GM21390 (cell line): ENCODE data around the gene COA7.
A peak's percentile ranks its signal among the peaks of the same experiment; 100 is the strongest.
"Not testable (repeated sequence)": the region's sequence is repeated elsewhere in the genome, so short reads cannot be mapped to it uniquely, and the experiment has no call there.

Source experiments
- ATAC-seq: cut with Tn5 transposase; IDR thresholded peaks from one replicate; pipeline ENCODE4 v1.9.1; 2021; ENCODE audit not compliant: unreplicated experiment

The COA7 gene

GRCh38 chr1:52706136-52706670 lies 8.1 kb upstream of the COA7 start:
- ATAC-seq = no peak

DNA sequence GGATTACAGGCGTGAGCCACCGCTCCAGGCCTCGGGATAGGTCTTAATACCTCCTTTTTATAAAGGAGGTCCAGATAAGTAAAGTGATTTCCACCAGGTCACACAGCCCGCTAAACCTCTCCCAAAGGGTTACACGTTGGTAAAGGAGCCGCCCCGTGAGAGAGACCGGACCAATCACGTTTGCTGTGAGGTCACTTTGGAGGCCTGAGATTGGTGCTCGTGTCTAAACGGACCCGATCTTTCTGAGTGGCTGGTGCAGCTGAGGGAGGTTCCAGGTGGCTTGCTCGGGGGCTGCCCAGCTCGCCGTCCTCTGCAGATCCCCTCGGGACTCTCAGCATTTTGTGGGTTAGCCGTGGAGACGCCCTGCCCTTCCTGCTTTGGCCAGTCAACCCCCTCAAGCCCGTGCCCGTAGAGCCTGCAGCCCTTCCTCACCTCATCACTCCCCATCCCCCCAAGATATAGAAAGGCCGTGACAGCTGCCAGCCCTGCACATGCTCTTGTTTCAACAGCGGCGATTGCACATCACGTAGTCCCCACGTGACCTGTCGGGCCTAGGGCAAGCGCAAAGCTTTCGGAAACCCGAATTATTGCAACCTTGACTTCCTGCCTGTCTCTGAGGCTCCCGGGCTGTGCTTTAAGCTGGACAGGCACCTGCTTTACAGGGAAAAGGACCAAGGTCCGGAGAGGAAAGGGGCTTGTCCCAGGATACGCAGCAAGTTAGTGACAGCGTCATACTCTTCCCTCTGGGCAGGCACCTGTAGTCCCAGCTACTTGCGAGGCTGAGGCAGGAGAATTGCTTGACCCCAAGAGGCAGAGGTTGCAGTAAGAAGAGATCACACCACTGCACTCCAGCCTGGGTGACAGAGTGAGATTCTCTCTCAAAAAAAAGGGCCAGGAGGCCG lies 5.0 kb upstream of the COA7 start:
- peak; percentile 84 for ATAC-seq

DNA sequence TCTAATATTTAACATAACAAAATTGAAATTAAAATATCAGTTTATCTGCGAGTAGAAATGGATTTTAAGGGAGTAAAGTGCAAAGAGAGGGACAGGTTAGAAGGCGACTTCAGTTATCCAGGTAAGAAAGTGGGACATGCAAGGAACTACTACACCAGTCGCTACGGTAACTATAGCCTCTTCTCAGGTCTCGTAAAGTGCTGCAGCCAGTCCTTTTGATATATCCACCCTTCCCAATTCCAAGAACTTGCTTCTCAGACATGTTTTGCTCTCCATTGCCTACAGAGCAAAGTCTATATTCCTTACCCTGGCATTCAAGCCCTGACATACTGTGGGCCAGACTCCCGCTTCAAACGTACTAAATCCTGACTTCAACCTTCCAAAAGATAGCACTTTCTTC lies 2.5 kb downstream of the COA7 start:
- ATAC-seq = no peak

GRCh38 chr1:52693843-52694242 lies 4.3 kb downstream of the COA7 start:
- ATAC-seq = no peak

DNA sequence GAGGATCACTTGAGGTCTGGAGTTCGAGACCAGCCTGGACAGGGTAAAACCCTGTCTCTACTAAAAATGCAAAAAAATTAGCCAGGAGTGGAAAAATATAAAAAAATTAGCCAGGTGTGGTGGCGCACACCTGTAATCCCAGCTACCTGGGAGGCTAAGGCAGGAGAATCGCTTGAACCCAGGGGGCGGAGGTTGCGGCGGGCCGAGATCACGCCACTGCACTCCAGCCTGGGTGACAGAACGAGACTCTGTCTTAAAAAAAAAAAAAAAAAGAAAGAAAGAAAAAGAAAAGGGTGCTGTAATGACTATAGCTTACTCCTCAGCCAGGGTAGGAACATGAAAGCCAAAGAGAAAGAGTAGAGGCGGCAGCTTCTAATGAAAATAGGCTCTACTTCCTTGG lies 4.8 kb downstream of the COA7 start:
- ATAC-seq = not testable (repeated sequence)

- ATAC-seq = no peak
Observed at GRCh38 chr1:52692697-52693096, 5.5 kb downstream of the COA7 start.

- no peak for ATAC-seq
Observed at GRCh38 chr1:52691821-52692220, 6.3 kb downstream of the COA7 start.

- no peak for ATAC-seq
Observed at GRCh38 chr1:52686830-52687229, 11.3 kb downstream of the COA7 start.

- not testable (repeated sequence) for ATAC-seq
Observed at GRCh38 chr1:52686261-52686751, 11.8 kb downstream of the COA7 start.

- ATAC-seq = no peak
Observed at GRCh38 chr1:52684545-52684944, 13.6 kb downstream of the COA7 start.

- ATAC-seq = no peak
Observed at GRCh38 chr1:52683367-52683940, 14.7 kb downstream of the COA7 start.

- ATAC-seq = no peak
Observed at GRCh38 chr1:52681136-52681535, 17.0 kb downstream of the COA7 start.

GRCh38 chr1:52680353-52680752 lies 17.8 kb downstream of the COA7 start:
- no peak for ATAC-seq

- no peak for ATAC-seq
Observed at GRCh38 chr1:52679498-52679897, 18.6 kb downstream of the COA7 start.

DNA sequence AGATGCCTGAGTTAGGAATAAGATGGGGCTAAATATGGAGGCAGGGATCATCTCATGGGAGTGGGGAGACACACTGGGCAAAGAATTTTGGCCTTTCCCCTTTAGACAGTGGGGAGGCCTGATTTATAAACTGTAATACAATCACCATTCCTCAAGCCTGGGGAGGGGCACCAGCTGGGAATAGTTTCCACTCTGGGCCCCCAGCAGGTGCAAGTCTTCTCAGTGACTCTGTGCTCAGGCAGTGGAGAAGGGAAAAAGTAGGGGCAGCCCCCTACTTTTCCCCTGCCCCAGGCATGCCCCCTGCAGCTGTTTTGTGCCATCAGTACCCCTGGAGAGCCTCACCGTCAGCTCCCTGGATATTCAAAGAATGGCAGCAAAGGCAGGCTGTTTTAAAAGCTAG lies 19.1 kb downstream of the COA7 start:
- ATAC-seq = no peak

GRCh38 chr1:52677076-52677806 lies 20.9 kb downstream of the COA7 start:
- no peak for ATAC-seq

GRCh38 chr1:52676249-52676903 lies 21.8 kb downstream of the COA7 start:
- ATAC-seq = no peak

DNA sequence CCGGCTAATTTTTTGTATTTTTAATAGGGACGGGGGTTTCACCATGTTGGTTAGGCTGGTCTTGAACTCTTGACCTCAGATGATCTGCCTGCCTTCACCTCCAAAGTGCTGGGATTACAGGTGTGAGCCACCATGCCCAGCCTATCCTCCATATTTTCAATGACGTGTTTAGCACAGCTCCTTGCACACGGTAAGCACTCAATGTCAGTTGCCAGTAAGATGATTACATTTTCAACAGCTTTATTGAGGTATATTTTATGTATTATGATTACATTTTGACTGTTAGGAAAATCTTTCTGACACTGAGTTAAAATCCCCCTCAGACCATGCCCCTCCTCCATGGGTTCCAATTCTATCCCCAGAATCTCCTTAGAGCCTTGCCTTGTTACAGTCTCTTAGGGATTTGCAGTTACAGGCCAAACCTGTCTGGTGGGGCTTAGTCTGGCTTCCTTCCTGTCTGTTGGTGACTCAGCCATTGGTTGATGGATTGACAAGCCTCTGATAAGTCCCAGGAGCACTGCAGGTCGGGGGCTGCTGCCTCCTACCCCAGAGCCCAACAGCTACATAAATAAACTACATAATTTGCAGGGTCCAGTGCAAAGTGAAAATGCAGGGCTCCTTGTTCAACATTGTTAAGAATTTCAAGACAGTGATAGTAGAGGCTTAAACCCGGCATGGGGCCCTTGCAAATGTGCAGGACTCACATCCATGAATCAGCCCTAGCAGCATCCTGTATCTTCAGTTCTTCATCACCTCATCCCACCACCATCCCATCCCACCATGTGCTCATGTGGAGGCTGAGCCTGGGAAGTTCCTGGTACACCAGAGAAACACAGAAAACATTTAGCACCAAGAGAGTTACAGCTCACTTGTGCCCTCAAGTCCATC lies 23.4 kb downstream of the COA7 start:
- no peak for ATAC-seq

- no peak for ATAC-seq
Observed at GRCh38 chr1:52673513-52673912, 24.6 kb downstream of the COA7 start.

DNA sequence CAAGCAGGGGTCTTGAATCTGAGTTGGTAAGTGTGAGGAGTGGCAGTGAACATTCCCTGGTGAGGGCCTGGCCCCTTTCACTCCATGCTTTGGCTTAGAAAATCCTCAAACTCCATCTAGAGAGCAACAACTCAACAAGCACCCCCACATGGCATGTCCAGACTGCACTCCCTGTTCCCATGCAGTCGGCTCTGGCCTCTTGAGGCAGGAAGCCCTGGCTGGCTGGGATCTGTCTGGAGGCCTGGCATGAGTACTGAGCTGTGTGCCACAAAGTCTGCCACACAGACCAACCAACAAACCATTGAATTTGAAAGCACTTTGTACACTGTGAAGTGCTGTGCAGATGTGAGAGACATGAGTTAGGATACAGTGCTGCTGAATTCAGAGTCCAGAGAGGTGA lies 25.2 kb downstream of the COA7 start:
- no peak for ATAC-seq
